GM06990 (cell line): ENCODE measurements around the gene PLCL1.
"Not testable (repeated sequence)": the region's sequence is repeated elsewhere in the genome, so short reads cannot be mapped to it uniquely, and the experiment has no call there.

Experiments used
- DNase-seq: peaks from one replicate; pipeline ENCODE4 v3.0.0-alpha.2; 2011; ENCODE audit not compliant: insufficient read length; ENCODE audit errors: extremely low read depth
- H3K27me3 ChIP-seq: replicated peaks from 2 replicates; pipeline ENCODE4 v1.6.0; 2011; ENCODE audit warnings: low read length; ENCODE audit not compliant: control insufficient read depth, insufficient read depth
- H3K36me3 ChIP-seq: 2 replicates; pipeline ENCODE4 v1.5.1; 2011; ENCODE audit warnings: low read length; ENCODE audit not compliant: control insufficient read depth, insufficient read depth
- H3K4me3 ChIP-seq: replicated peaks from 2 replicates; pipeline ENCODE4 v1.5.1; 2011; ENCODE audit warnings: low read depth, mild to moderate bottlenecking, control low read depth, low read length
- TF ChIP-seq, protein P1 (sequence below): IDR thresholded peaks from 2 replicates; pipeline ENCODE4 v1.5.1; 2011; ENCODE audit warnings: low read length, control low read depth, mild to moderate bottlenecking, inconsistent platforms; ENCODE audit not compliant: insufficient read depth, poor library complexity, severe bottlenecking

Gene PLCL1

GRCh38 chr2:197828464-197829135, 24.2 kb downstream of the PLCL1 start:
- TF ChIP-seq, protein P1, sequence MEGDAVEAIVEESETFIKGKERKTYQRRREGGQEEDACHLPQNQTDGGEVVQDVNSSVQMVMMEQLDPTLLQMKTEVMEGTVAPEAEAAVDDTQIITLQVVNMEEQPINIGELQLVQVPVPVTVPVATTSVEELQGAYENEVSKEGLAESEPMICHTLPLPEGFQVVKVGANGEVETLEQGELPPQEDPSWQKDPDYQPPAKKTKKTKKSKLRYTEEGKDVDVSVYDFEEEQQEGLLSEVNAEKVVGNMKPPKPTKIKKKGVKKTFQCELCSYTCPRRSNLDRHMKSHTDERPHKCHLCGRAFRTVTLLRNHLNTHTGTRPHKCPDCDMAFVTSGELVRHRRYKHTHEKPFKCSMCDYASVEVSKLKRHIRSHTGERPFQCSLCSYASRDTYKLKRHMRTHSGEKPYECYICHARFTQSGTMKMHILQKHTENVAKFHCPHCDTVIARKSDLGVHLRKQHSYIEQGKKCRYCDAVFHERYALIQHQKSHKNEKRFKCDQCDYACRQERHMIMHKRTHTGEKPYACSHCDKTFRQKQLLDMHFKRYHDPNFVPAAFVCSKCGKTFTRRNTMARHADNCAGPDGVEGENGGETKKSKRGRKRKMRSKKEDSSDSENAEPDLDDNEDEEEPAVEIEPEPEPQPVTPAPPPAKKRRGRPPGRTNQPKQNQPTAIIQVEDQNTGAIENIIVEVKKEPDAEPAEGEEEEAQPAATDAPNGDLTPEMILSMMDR = no peak
- DNase-seq = no peak
- no peak overlapping the region for H3K4me3 ChIP-seq
- H3K36me3 ChIP-seq = no peaks in the 10 kb centered on the region
- H3K27me3 ChIP-seq = no peaks in the 10 kb centered on the region

- DNase-seq, H3K36me3 ChIP-seq, H3K27me3 ChIP-seq, H3K4me3 ChIP-seq: not testable (repeated sequence)
These were observed 30.4 kb downstream of the PLCL1 start for GRCh38 chr2:197834771-197835170.

- Histone ChIP-seq H3K27me3 (no peaks in the 10 kb centered on the region), H3K36me3 (no peaks in the 10 kb centered on the region), H3K4me3 (no peak overlapping the region)
- no peak for DNase-seq
- TF ChIP-seq, protein P1 = no peak
These were observed 30.9 kb downstream of the PLCL1 start for GRCh38 chr2:197835293-197835692.

- H3K36me3 ChIP-seq = no peaks in the 10 kb centered on the region
- TF ChIP-seq, protein P1 = no peak
- no peak overlapping the region for H3K4me3 ChIP-seq
- H3K27me3 ChIP-seq = no peaks in the 10 kb centered on the region
- peak; percentile 21 for DNase-seq
These were observed 33.6 kb downstream of the PLCL1 start for GRCh38 chr2:197838036-197838435.

GRCh38 chr2:197838579-197838978, 34.2 kb downstream of the PLCL1 start:
- DNase-seq = no peak
- no peak overlapping the region for H3K4me3 ChIP-seq
- TF ChIP-seq, protein P1 = no peak
- H3K36me3 ChIP-seq = no peaks in the 10 kb centered on the region
- H3K27me3 ChIP-seq = no peaks in the 10 kb centered on the region

DNA sequence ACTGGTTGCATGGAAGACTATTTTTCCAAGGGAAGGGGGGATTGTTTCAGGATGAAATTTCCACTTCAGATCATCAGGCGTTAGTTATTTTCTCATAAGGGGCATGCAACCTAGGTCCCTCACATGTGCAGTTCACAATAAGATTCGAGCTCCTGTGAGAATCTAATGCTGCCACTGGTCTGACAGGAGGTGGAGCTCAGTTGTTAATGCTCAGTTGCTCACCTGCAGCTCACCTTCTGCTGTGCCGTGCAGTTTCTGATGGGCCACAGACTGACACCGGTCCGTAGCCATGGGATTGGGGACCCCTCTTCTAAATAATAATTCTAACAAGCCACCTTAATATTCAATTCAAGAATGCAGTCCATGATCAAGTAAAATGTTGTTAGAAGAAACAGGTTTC, 34.9 kb downstream of the PLCL1 start:
- DNase-seq = no peak
- Histone ChIP-seq H3K36me3 (no peaks in the 10 kb centered on the region), H3K27me3 (no peaks in the 10 kb centered on the region), H3K4me3 (no peak overlapping the region)
- TF ChIP-seq, protein P1 = no peak
